GM03348 (cell line): ENCODE measurements around the gene AQR.
"Not testable (repeated sequence)": the region's sequence is repeated elsewhere in the genome, so short reads cannot be mapped to it uniquely, and the experiment has no call there.

Experiments used
- DNase-seq: peaks from one replicate; pipeline ENCODE4 v3.0.0; 2012; ENCODE audit warnings: low spot score

AQR gene

GRCh38 chr15:34969340-34970097 lies at the start of gene AQR:
Gene AQR, minus strand, starts transcription at chr15:34969742. Its CDS starts 129 bp downstream, at chr15:34969613.
- DNase-seq, result peak; percentile 96

GRCh38 chr15:35014241-35014640 lies 44.7 kb upstream of the AQR start:
- no peak for DNase-seq

GRCh38 chr15:35013370-35013769 lies 43.8 kb upstream of the AQR start:
- DNase-seq, result no peak

- DNase-seq, result no peak
Measured at GRCh38 chr15:35007397-35007796, 37.9 kb upstream of the AQR start.

GRCh38 chr15:35005933-35006332 lies 36.4 kb upstream of the AQR start:
- no peak for DNase-seq

- no peak for DNase-seq
Measured at GRCh38 chr15:35003928-35004327, 34.4 kb upstream of the AQR start.

GRCh38 chr15:35000511-35000910 lies 31.0 kb upstream of the AQR start:
- peak; percentile 76 for DNase-seq

GRCh38 chr15:34999906-35000305 lies 30.4 kb upstream of the AQR start:
- DNase-seq, result no peak

GRCh38 chr15:34994925-34995324 lies 25.4 kb upstream of the AQR start:
- no peak for DNase-seq

GRCh38 chr15:34993877-34994276 lies 24.3 kb upstream of the AQR start:
- DNase-seq, result no peak

GRCh38 chr15:34993412-34993811 lies 23.9 kb upstream of the AQR start:
- DNase-seq, result no peak

GRCh38 chr15:34988027-34988902 lies 18.7 kb upstream of the AQR start, which contains the start of gene ZNF770:
Gene ZNF770, minus strand, starts transcription at chr15:34988287. Its CDS starts 4,853 bp downstream, at chr15:34983434.
- peak; percentile 95 for DNase-seq

- peak; percentile 21 for DNase-seq
Measured at GRCh38 chr15:34987609-34988026, 18.1 kb upstream of the AQR start.

GRCh38 chr15:34986771-34987480 lies 17.4 kb upstream of the AQR start:
- DNase-seq, result no peak

- no peak for DNase-seq
Measured at GRCh38 chr15:34986326-34986725, 16.8 kb upstream of the AQR start.

GRCh38 chr15:34984889-34985630 lies 15.5 kb upstream of the AQR start:
- DNase-seq, result no peak

GRCh38 chr15:34976743-34977142 lies 7.2 kb upstream of the AQR start:
- DNase-seq, result no peak

- no peak for DNase-seq
Measured at GRCh38 chr15:34976073-34976472, 6.5 kb upstream of the AQR start.

- no peak for DNase-seq
Measured at GRCh38 chr15:34973512-34973911, 4.0 kb upstream of the AQR start.

- not testable (repeated sequence) for DNase-seq
Measured at GRCh38 chr15:34970098-34970643, 629 bp upstream of the AQR start.

GRCh38 chr15:34964277-34964676 lies 5.3 kb downstream of the AQR start:
- DNase-seq, result no peak
